B cell (primary cell): ENCODE data around the gene VTCN1. TPM values are rescaled to one million over a fixed set of nuclear protein-coding genes. Genes with fewer than 3 reads are reported as not detected.

Source experiments
- ATAC-seq: fragments of 200-7000 bp; cut with Tn5 transposase; one replicate; pipeline ENCODE4 v1.10.0; 2021; ENCODE audit warnings: low read depth, mild to moderate bottlenecking, moderate number of reproducible peaks, moderate library complexity
- CTCF ChIA-PET: fragments of 350-600 bp; sonication (Branson Sonifier 250); formaldehyde crosslinking; loops from one replicate; lab custom pipeline; 2021; ENCODE audit warnings: antibody characterized with exemption, inconsistent platforms; lab: Charles Lee
- POLR2A ChIA-PET: fragments of 350-600 bp; sonication (Branson Sonifier 250); formaldehyde crosslinking; loops from one replicate; lab custom pipeline; 2021; ENCODE audit warnings: antibody characterized with exemption; lab: Charles Lee
- DNase-seq: peaks from one replicate; pipeline ENCODE4 v3.0.0; 2013
- H2AFZ ChIP-seq: 2 replicates; pipeline ENCODE4 v1.6.1; 2012; ENCODE audit warnings: mild to moderate bottlenecking, low read depth, low read length; ENCODE audit not compliant: insufficient read depth, poor library complexity, severe bottlenecking
- H3K27ac ChIP-seq, 2 donors: 1 replicate in 1 of 2; 2 replicates in 1 of 2; pipeline ENCODE4 v1.5.1; 2012 to 2013; ENCODE audit warnings: low read length in 2 of 2, mild to moderate bottlenecking in 2 of 2, moderate library complexity in 1 of 2
- H3K27me3 ChIP-seq, 4 experiments: fragments of 200-600 bp in 1 of 4; sonication (generic) in 1 of 4; replicated peaks in 1 of 4; 1 replicate in 2 of 4; 2 replicates in 2 of 4; pipeline versions ENCODE4 v1.6.1 to v1.7.0; 2013 to 2016; ENCODE audit warnings: low read length in 3 of 4, mild to moderate bottlenecking in 2 of 4, mixed read lengths in 1 of 4, moderate library complexity in 1 of 4; ENCODE audit not compliant: insufficient read depth in 4 of 4, control insufficient read depth in 3 of 4; ENCODE audit errors: control extremely low read depth in 1 of 4
- H3K36me3 ChIP-seq, 2 experiments: replicated peaks in 1 of 2; 1 replicate in 1 of 2; 2 replicates in 1 of 2; pipeline versions ENCODE4 v1.6.1 to v1.7.1; 2013; ENCODE audit warnings: low read length in 1 of 2; ENCODE audit not compliant: insufficient read depth in 2 of 2, control insufficient read depth in 1 of 2; ENCODE audit errors: control extremely low read depth in 1 of 2, extremely low read depth in 1 of 2
- H3K4me1 ChIP-seq, 2 donors: fragments of 200-600 bp in 1 of 2; sonication (generic) in 1 of 2; 1 replicate in 1 of 2; 2 replicates in 1 of 2; pipeline versions ENCODE4 v1.5.1 to v1.6.1; 2013 to 2017; ENCODE audit warnings: low read length in 2 of 2; ENCODE audit not compliant: control insufficient read depth in 2 of 2, insufficient read depth in 2 of 2
- H3K4me2 ChIP-seq: replicated peaks from 2 replicates; pipeline ENCODE3; 2012; ENCODE audit warnings: mild to moderate bottlenecking, low read depth, low read length; ENCODE audit not compliant: poor library complexity, severe bottlenecking
- H3K4me3 ChIP-seq, 5 experiments: fragments of 200-600 bp in 1 of 5; sonication (generic) in 1 of 5; 1 replicate in 3 of 5; 2 replicates in 2 of 5; pipeline versions ENCODE4 v1.5.1 to v1.7.0; 2011 to 2016; ENCODE audit warnings: low read length in 4 of 5, mild to moderate bottlenecking in 4 of 5, low read depth in 2 of 5, control low read depth in 1 of 5, moderate library complexity in 1 of 5; ENCODE audit not compliant: insufficient read depth in 1 of 5; ENCODE audit errors: control extremely low read depth in 1 of 5, extremely low read depth in 1 of 5
- H3K79me2 ChIP-seq: fragments of 200-600 bp; sonication (generic); one replicate; pipeline ENCODE4 v1.6.0; 2016; ENCODE audit warnings: low read length; ENCODE audit not compliant: control insufficient read depth, insufficient read depth
- H3K9ac ChIP-seq: fragments of 200-600 bp; sonication (generic); 2 replicates; pipeline ENCODE4 v1.6.1; 2017; ENCODE audit warnings: mild to moderate bottlenecking, low read length, moderate library complexity
- H3K9me3 ChIP-seq, 3 donors: one replicate each; pipeline versions ENCODE4 v1.6.1 to v1.7.1; 2013; ENCODE audit warnings: low read length in 2 of 3; ENCODE audit not compliant: control insufficient read depth in 2 of 3, insufficient read depth in 1 of 3; ENCODE audit errors: control extremely low read depth in 1 of 3
- H4K20me1 ChIP-seq: 2 replicates; pipeline ENCODE4 v1.6.0; 2012; ENCODE audit warnings: mild to moderate bottlenecking, low read length; ENCODE audit not compliant: insufficient read depth, control insufficient read depth, poor library complexity, severe bottlenecking
- H3K27ac Mint-ChIP-seq: one replicate; pipeline ENCODE4 v1.8.0; 2021; ENCODE audit warnings: mixed read lengths
- H3K27me3 Mint-ChIP-seq: one replicate; pipeline ENCODE4 v1.8.0; 2021; ENCODE audit warnings: mixed read lengths
- H3K4me1 Mint-ChIP-seq: one replicate; pipeline ENCODE4 v1.8.0; 2021; ENCODE audit warnings: mixed read lengths
- H3K4me3 Mint-ChIP-seq: one replicate; pipeline ENCODE4 v1.8.0; 2021; ENCODE audit warnings: mixed read lengths
- H3K9me3 Mint-ChIP-seq: one replicate; pipeline ENCODE4 v1.8.0; 2022; ENCODE audit warnings: mixed read lengths; ENCODE audit not compliant: insufficient read depth
- CTCF ChIP-seq: fragments of 200-600 bp; IDR thresholded peaks from one replicate; pipeline ENCODE4 v1.8.0; 2022; ENCODE audit warnings: antibody characterized with exemption, mild to moderate bottlenecking
- EZH2 ChIP-seq: IDR thresholded peaks from 2 replicates; pipeline ENCODE4 v1.6.1; 2012; ENCODE audit warnings: borderline replicate concordance, low read depth, mild to moderate bottlenecking, moderate library complexity, low read length; ENCODE audit not compliant: insufficient read depth, poor library complexity, severe bottlenecking
- WGBS: methylation state at CpG from one replicate; pipeline ENCODE4 v1.1.5; 2013; ENCODE audit warnings: missing lambda C conversion rate; ENCODE audit not compliant: insufficient coverage; 5-methylcytosine and 5-hydroxymethylcytosine counted together
- intact Hi-C: fragments of 100-400 bp; cut with micrococcal nuclease; formaldehyde crosslinking; loops from one replicate; pipeline ENCODE4 v1.10.0; 2022
- polyA plus RNA-seq: library from polyadenylated mRNA; depleted of rRNA; stranded (reverse); fragments of >200 nt; gene quantifications from 2 replicates; pipeline ENCODE4 v1.2.3, GENCODE V29; 2012
- total RNA-seq, 2 donors: library from RNA; stranded (reverse); fragments of 120-200 nt in 1 of 2; gene quantifications; 1 replicate in 1 of 2; 2 replicates in 1 of 2; pipeline versions ENCODE4 v1.2.3 to v1.2.4, GENCODE V29; 2013 to 2022

VTCN1 gene
- total and polyA plus RNA-seq, 2 donors (not counting 1 experiment from before 2014, with no cell fraction given): not detected

GRCh38 chr1:117137281-117137855 lies 73.4 kb downstream of the VTCN1 start:
- Histone ChIP-seq H3K4me1 (no peaks in the 10 kb centered on the region), H2AFZ (no peak overlapping the region), H3K36me3 (no peaks in the 10 kb centered on the region), H3K27me3 (peaks cover 0 to 2% (median 0%) of the 10 kb centered on the region in 4 experiments), H3K9ac (no peak overlapping the region), H3K9me3 (no peaks in the 10 kb centered on the region), H3K4me2 (no peak overlapping the region), H4K20me1 (no peaks in the 10 kb centered on the region), H3K27ac (no peak overlapping the region), H3K4me3 (no peak overlapping the region), H3K79me2 (no peaks in the 10 kb centered on the region)
- intact Hi-C loops: no loop called here
- ChIA-PET CTCF (interaction anchor here (0.8 to 2.4 kb wide), 3 partner anchors 9 to 759 kb away, joined by 3 to 10 read pairs (median 3); no protein-coding TSS in a partner anchor), POLR2A (no interaction called here)
- ATAC-seq: no peak
- Mint-ChIP-seq H3K27ac (no peak overlapping the region), H3K27me3 (peaks cover 4% of the 10 kb centered on the region), H3K4me3 (no peak overlapping the region), H3K4me1 (no peaks in the 10 kb centered on the region), H3K9me3 (no peaks in the 10 kb centered on the region)
- DNase-seq: no peak
- WGBS: no CpG with 5 or more reads among the region's 3 CpGs
- TF ChIP-seq EZH2 (no peak), CTCF (no peak)

DNA sequence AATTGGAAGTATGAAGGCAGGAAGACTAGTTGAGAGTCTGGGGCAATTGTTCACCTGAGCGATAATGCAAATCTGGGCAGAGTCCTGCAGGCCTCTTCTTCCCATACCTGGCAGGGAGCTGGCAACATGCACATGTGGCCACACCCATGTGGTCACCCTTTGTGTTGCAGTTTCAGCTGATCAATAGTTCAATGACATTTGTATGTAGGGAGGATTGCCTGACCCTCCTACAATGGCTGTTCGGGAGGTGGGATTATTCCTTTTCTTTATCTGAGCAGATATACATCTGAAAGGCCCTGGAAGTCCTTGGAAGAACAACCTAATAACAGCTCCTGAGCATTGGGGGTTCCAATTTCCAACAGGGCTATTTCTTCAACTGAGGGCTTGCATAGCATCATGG lies 74.0 kb downstream of the VTCN1 start:
- Mint-ChIP-seq H3K27ac (no peak overlapping the region), H3K9me3 (no peaks in the 10 kb centered on the region), H3K4me3 (no peak overlapping the region), H3K4me1 (no peaks in the 10 kb centered on the region), H3K27me3 (peaks cover 4% of the 10 kb centered on the region)
- intact Hi-C loops: no loop called here
- Histone ChIP-seq H3K27me3 (peaks cover 0 to 3% (median 0%) of the 10 kb centered on the region in 4 experiments), H3K9me3 (no peaks in the 10 kb centered on the region), H2AFZ (no peak overlapping the region), H3K79me2 (no peaks in the 10 kb centered on the region), H3K4me3 (no peak overlapping the region), H3K27ac (no peak overlapping the region), H3K9ac (no peak overlapping the region), H3K4me1 (no peaks in the 10 kb centered on the region), H4K20me1 (no peaks in the 10 kb centered on the region), H3K4me2 (no peak overlapping the region), H3K36me3 (no peaks in the 10 kb centered on the region)
- TF ChIP-seq EZH2 (no peak), CTCF (no peak)
- DNase-seq: no peak
- POLR2A ChIA-PET: no interaction called here
- CTCF ChIA-PET: interaction anchor here (1.4 to 2.4 kb wide), 2 partner anchors 8 to 759 kb away, joined by 3 to 10 read pairs; no protein-coding TSS in a partner anchor
- WGBS: 100% methylated on average over 1 of the region's 2 CpGs
- ATAC-seq: no peak
